Dermis microvascular lymphatic vessel endothelial cell (primary cell): ENCODE data around the gene BAG3. TPM values are rescaled to one million over a fixed set of nuclear protein-coding genes. Genes with fewer than 3 reads are reported as not detected.

Experiments
- DNase-seq, 2 donors: peaks; one replicate each; pipeline versions ENCODE4 v3.0.0 to v3.0.0-alpha.2; 2010; ENCODE audit warnings: low read depth in 2 of 2
- total RNA-seq: library from RNA; depleted of rRNA; stranded (reverse); fragments of >200 nt; gene quantifications from 2 replicates; pipeline ENCODE4 v1.2.1, GENCODE V29; 2014

BAG3 gene
- total RNA-seq, 1 donor from 2014 or later, result 4.9 TPM

DNA sequence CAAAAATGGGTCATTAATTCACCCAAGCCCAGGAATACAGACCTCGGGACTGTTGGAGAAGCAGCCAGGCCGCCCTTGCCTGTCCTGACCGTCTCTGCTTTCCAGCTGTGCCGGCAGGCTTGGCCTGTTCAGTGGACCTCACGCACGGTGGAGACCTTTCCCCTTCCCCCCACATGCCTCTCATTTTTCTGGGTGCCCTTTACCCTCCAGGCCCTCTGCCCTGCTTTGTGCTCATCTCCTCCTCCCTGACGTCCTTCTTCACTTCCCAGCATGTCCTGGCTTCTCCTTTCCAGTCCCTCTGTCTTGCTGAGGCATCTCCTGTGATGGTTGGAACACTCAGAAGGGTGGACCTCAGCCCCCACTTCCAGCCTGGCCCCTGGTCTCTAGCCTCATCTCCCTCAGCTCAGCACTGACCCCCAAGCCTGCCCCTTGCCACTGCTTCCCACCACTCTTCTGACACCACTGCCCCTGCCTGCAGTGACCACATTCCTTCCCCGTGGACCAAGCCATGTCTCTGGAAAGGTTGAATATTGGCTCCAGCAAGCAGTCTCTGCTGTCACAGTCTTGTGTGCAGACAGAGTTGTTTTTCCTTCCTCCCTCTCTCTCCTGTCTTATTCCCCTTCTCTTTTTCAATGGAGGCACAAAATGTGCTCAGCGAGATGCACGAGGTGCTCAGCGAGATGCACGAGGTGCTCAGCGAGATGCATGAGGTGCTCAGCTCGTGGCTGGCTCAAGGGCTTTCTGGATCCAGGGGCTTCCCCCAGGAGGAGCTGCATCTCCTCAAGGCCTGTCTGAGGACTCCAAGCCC is 14.9 kb downstream of the BAG3 start:
- DNase-seq, result no peak

DNA sequence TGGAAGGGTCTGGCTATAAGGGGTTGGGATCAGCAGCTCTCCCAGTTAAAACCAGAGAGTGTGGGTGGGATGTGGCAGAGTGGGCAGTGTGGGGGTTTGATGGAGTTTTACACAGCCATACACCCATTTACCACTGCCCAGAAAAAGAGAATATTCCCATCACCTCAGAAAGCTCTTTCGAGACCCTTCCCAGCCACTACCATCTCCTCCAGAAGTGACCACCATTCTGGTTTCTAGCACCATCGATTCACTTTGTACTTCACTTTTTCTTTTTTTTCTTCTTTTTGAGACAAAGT is 15.5 kb downstream of the BAG3 start:
- DNase-seq, result no peak

DNA sequence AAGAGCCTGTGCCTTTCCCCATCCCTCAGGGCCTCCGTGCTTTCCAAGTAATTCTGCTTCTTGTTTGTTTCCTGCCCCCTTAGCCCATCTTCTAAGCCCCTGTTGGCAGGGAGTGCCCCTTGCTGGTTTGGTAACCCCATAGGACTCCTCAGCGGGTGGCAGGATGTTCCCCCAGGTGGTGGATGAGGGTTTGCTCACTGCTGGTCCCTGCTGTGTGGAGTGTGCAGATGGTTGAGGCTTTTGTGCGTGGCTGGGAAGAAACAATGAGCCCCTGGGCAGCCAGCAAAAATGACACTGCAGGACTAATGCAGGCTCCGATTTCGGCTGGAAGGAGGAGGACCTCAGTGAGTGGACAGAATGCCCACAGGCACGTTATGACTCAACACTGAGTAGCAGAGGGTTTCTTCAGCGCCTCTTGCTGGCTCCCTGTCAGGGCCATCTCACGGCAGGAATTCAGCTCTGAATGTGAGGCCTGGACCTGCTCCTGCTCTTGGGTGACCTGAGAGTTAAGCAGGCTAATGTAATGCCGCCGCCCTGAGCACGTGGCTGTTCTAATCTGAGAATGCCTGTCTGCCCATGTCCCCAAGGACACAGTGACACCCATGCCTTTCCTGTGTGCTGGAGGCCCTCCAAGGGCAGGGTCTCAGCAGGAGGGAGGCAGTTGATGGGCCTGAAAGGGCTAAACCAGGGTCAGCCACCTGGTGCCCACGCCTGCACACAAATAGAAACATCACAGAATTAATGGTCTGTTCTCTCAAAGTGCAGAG is 16.6 kb downstream of the BAG3 start:
- peak in 1 of 2 donors; percentile 57 for DNase-seq

- no peak for DNase-seq
Observed at GRCh38 chr10:119668461-119668860, 17.3 kb downstream of the BAG3 start.

DNA sequence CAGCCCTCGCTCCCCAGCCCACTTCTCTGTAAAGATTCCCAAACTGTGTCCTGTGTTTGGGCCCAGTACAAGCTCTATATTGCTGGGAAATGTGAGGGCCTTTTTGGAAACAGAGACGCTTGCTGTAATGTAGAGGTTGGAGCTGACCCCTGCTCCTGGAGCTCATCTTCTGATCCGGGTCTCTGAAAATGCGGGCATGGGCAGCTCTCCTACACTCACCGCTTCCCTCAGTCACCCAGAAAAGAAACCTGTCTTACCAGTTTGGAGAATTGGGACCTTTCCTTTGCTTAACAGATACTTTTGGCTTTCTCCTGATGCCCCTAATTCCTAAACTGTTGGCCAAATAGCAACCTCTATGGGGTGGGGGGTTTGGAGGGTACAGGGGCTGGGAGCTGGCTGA is 18.2 kb downstream of the BAG3 start:
- DNase-seq, result no peak

DNA sequence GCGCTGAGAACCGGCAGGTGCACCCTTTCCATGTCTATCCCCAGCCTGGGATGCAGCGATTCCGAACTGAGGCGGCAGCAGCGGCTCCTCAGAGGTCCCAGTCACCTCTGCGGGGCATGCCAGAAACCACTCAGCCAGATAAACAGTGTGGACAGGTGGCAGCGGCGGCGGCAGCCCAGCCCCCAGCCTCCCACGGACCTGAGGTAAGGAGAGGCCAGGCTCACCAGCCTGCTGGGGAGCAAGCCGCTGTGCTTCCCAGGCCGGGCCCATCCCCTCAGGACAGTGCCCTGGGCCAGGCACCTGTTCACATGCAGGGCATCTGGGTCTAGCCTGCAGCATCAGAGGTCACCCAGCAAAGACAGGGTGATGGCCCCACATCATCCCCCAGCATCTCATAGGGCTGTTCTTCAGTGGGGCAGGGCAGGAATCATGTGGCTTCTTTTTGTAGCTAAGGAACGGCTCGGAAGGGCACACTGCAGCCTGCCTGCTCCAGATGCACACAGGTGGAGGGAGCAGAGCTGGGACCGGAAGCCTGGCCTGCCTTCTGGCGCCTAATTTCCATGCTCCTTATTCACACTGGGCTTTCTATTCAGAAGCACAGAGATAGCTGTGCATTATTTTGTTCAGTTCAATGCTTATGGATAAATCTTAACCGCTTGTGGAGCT is 18.9 kb downstream of the BAG3 start:
- no peak for DNase-seq

- no peak for DNase-seq
Observed at GRCh38 chr10:119670717-119671116, 19.5 kb downstream of the BAG3 start.

- DNase-seq, result no peak
Observed at GRCh38 chr10:119671381-119671780, 20.2 kb downstream of the BAG3 start.

- DNase-seq, result no peak
Observed at GRCh38 chr10:119672291-119672690, 21.1 kb downstream of the BAG3 start.

DNA sequence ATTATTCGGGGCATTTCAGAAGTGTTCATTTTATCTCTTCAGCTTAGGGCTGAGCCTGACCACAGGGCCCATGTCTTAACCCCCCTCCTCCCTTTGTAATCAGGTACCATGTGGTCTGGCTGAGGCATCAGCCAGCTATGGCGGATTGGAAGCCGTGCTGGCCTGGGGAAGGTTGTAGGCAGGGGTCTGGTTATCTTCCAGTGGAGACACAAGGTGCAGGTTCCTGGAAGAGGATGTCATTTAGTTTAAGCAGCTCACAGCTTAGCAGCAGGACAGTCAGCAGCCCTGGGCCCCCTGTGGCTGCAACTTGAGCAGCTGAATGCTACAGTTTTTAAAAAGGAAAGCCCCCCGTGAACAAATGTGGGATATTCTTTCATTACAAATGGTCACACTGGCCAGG is 22.1 kb downstream of the BAG3 start:
- no peak for DNase-seq

GRCh38 chr10:119675483-119676170 is 24.4 kb downstream of the BAG3 start:
- DNase-seq, result no peak

DNA sequence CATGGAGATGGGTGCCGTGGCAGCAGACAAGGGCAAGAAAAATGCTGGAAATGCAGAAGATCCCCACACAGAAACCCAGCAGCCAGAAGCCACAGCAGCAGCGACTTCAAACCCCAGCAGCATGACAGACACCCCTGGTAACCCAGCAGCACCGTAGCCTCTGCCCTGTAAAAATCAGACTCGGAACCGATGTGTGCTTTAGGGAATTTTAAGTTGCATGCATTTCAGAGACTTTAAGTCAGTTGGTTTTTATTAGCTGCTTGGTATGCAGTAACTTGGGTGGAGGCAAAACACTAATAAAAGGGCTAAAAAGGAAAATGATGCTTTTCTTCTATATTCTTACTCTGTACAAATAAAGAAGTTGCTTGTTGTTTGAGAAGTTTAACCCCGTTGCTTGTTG is 25.9 kb downstream of the BAG3 start:
- no peak for DNase-seq

- DNase-seq, result no peak
Observed at GRCh38 chr10:119677904-119678755, 26.9 kb downstream of the BAG3 start.

DNA sequence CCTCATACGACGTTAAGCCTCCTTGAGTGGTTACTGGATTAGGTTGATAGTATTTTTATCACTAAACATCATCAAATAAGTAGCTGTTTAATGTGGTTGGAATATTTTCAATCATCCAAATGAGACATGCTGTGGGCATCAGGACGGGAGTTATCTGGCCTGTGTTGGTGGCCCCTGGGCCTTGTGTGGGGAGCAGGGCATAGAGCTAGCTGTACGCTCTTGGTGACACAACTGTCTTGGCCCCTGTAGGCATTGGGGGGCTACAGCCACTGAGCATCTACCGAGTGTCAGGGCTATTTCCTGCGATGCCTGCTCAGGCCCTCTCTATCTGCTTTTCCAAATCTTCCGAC is 28.3 kb downstream of the BAG3 start:
- no peak for DNase-seq

DNA sequence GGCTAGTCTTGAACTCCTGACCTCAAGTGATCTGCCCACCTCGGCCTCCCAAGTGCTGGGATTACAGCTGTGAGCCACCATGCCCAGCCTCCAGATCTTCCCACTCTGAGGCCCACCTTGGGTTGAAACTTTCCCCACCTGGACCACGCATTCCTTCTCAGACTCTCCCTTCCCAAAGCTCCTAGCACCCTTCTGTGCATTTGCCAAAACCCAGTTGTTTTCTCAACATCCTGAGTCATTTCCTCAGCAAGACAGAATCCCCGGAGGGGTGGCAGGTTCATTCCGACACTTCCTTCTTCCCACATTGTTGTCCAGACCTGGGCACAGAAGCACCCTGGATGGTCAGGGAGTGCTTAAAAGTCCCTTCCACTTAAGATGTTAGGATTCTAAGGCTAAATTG is 28.9 kb downstream of the BAG3 start:
- DNase-seq, result peak in 1 of 2 donors; percentile 86

DNA sequence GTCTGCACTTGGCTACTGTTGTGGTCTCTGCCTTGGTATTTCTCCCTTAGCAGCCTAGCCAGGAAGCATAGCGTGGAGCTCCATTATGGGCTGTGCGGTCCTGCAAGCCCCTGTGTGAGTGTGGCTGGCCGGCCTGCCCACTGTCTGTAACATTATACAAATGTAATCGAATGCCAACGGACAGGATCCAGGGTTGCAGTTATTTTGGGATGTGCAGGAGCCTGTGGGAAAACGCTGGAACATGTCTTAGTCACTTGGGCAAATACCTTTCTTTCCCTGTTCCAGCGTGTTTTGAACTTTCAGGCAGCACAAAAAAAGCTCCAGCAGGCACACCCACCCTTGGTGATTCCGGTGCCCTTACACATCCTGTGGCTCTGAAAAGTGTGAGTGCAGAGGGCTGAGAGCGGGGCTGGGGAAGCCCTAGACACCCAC is 29.5 kb downstream of the BAG3 start:
- DNase-seq, result peak; percentile 39 to 84

- DNase-seq, result peak; percentile 73 to 97
Observed at GRCh38 chr10:119686465-119687191, 35.4 kb downstream of the BAG3 start.

GRCh38 chr10:119687192-119688032 is 36.2 kb downstream of the BAG3 start:
- peak in 1 of 2 donors; percentile 45 for DNase-seq

- no peak for DNase-seq
Observed at GRCh38 chr10:119688033-119688508, 36.9 kb downstream of the BAG3 start.
